ENCODE results near the gene OR52K2.

DNA sequence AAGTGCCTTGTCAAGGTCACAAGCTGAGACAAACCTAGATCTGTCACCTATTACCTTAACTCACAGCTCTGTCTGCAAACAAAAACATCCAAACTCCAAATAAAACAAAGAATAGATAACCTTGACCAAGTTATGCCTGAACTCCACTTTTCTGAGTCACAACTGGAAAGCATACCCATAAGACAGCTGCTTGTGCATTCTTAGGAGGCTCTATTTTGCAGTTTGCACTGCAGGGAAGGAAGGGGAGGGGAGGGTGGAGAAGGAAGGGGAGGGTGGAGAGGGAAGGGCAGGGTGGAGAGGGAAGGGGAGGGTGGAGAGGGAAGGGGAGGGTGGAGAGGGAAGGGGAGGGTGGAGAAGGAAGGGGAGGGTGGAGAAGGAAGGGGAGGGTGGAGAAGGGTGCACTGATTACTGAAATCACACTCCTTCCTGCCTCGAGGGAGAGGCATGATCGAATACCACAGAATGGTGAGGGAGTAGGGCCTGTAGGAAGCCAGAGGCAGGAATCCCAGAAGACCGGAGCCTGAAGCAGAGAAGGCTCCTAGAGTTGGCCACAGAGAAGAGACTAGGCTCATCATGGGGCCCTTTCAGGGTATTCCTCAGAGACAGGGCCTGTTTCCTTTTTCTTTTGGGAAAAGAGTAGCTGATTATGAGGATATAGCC, 5.7 kb upstream of the OR52K2 start:
- TF ChIP-seq, protein P1, sequence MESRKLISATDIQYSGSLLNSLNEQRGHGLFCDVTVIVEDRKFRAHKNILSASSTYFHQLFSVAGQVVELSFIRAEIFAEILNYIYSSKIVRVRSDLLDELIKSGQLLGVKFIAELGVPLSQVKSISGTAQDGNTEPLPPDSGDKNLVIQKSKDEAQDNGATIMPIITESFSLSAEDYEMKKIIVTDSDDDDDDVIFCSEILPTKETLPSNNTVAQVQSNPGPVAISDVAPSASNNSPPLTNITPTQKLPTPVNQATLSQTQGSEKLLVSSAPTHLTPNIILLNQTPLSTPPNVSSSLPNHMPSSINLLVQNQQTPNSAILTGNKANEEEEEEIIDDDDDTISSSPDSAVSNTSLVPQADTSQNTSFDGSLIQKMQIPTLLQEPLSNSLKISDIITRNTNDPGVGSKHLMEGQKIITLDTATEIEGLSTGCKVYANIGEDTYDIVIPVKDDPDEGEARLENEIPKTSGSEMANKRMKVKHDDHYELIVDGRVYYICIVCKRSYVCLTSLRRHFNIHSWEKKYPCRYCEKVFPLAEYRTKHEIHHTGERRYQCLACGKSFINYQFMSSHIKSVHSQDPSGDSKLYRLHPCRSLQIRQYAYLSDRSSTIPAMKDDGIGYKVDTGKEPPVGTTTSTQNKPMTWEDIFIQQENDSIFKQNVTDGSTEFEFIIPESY (CRISPR knock-in tag; IDR thresholded peaks at IDR 0.05) = no peak
- TF ChIP-seq BRD9 (IDR thresholded peaks at IDR 0.05; ENCODE audit: low read depth, partially characterized antibody) (no peak), ZNF121 (CRISPR knock-in tag; conservative IDR thresholded peaks at IDR 0.05) (no peak), MECOM (CRISPR knock-in tag; IDR thresholded peaks at IDR 0.05) (no peak), GABPA (tag; conservative IDR thresholded peaks at IDR 0.05; ENCODE audit: low read depth) (no peak), ZNF780A (CRISPR knock-in tag; IDR thresholded peaks at IDR 0.05) (no peak), ZNF584 (CRISPR knock-in tag; IDR thresholded peaks at IDR 0.05; ENCODE audit: low read depth) (no peak), GTF2F1 (IDR thresholded peaks at IDR 0.05; ENCODE audit: low read depth, low read length) (no peak), NR2F6 (CRISPR knock-in tag; IDR thresholded peaks at IDR 0.05) (no peak), HDAC2 (IDR thresholded peaks at IDR 0.05) (no peak), NFIC (IDR thresholded peaks at IDR 0.05) (no peak)
- TF ChIP-seq, protein P2, sequence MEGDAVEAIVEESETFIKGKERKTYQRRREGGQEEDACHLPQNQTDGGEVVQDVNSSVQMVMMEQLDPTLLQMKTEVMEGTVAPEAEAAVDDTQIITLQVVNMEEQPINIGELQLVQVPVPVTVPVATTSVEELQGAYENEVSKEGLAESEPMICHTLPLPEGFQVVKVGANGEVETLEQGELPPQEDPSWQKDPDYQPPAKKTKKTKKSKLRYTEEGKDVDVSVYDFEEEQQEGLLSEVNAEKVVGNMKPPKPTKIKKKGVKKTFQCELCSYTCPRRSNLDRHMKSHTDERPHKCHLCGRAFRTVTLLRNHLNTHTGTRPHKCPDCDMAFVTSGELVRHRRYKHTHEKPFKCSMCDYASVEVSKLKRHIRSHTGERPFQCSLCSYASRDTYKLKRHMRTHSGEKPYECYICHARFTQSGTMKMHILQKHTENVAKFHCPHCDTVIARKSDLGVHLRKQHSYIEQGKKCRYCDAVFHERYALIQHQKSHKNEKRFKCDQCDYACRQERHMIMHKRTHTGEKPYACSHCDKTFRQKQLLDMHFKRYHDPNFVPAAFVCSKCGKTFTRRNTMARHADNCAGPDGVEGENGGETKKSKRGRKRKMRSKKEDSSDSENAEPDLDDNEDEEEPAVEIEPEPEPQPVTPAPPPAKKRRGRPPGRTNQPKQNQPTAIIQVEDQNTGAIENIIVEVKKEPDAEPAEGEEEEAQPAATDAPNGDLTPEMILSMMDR (IDR thresholded peaks at IDR 0.05 in 2 of 3, conservative IDR thresholded peaks at IDR 0.05 in 1 of 3; ENCODE audit: insufficient read depth in 2 of 3, low read depth in 1 of 3, low read length in 3 of 3) = no peak

Measured in K562 (cell line).